Spleen (tissue), 7 donors: ENCODE data around the gene CAMTA1.

Source experiments
- POLR2AphosphoS5 ChIP-seq, 3 donors: sonication (generic); formaldehyde crosslinking; IDR thresholded peaks; one replicate each; pipeline ENCODE4 v1.5.1; 2017; ENCODE audit warnings: antibody characterized with exemption in 3 of 3
- TF ChIP-seq, protein P1 (sequence below), 11 experiments: fragments of 200-600 bp in 7 of 11; fragments of 450-650 bp in 4 of 11; sonication (generic) in 4 of 11; IDR thresholded peaks in 8 of 11; conservative IDR thresholded peaks in 3 of 11; 1 replicate in 7 of 11; 2 replicates in 4 of 11; pipeline versions ENCODE4 v1.4.0 to v1.8.0; 2016 to 2021; ENCODE audit warnings: antibody characterized with exemption in 11 of 11, inconsistent platforms in 4 of 11, mild to moderate bottlenecking in 1 of 11
- donor health status: DM: no; HTN: no; CAD: no; lungs with moderate emphysema.
- donor health status: DM: no; HTN: no; CAD: no.
- donor health status: DM: no; HTN: no; CAD: no.

DNA sequence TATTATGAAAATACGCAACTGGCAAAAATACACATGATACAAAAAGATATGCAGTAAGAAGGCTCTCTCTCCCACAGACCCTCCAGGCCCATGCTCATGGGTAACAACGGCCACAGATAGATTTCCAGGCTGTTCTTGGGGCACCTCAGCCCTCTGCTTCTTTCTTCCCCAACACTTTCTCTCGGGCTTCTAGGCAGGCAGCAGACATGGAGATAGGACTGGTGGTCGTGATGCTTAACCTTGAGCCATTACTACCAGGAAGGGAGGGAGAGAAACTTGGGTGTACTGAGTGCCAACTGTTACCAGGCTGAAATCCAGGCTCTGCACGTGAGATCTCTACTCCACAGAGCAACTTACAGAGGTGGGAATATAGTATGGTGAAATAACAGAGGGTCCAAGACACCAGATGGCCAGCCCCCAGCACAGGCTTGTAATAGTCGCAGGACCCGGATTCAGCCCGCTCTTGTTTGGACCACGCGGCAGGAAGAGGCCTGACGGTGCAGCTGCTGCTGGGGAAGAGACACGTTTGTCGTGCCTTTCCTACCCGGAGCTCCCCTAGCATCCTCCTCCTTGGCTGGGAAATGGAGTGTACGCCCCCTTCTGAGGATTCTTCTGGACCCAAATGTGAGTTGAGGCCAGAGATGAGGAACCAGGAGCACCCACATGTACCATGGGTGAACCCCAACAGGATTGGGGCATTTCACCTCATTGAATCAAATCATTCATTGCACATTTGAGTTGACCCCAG, 544.8 kb downstream of the CAMTA1 start:
- TF ChIP-seq POLR2AphosphoS5 (IDR thresholded peaks at IDR 0.05) = no peak
- TF ChIP-seq, protein P1, sequence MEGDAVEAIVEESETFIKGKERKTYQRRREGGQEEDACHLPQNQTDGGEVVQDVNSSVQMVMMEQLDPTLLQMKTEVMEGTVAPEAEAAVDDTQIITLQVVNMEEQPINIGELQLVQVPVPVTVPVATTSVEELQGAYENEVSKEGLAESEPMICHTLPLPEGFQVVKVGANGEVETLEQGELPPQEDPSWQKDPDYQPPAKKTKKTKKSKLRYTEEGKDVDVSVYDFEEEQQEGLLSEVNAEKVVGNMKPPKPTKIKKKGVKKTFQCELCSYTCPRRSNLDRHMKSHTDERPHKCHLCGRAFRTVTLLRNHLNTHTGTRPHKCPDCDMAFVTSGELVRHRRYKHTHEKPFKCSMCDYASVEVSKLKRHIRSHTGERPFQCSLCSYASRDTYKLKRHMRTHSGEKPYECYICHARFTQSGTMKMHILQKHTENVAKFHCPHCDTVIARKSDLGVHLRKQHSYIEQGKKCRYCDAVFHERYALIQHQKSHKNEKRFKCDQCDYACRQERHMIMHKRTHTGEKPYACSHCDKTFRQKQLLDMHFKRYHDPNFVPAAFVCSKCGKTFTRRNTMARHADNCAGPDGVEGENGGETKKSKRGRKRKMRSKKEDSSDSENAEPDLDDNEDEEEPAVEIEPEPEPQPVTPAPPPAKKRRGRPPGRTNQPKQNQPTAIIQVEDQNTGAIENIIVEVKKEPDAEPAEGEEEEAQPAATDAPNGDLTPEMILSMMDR (IDR thresholded peaks at IDR 0.05 in 8 of 11, conservative IDR thresholded peaks at IDR 0.05 in 3 of 11) = no peak
